RWPE1 (cell line): Measurements from ENCODE around the gene YES1.

Experiments
- CTCF ChIA-PET: fragments of 350-600 bp; sonication (Branson Sonifier 250); formaldehyde crosslinking; extraction: SDS; loops from one replicate; lab custom pipeline; 2021; lab: Yijun Ruan, JAX
- POLR2A ChIA-PET: fragments of 400-600 bp; formaldehyde crosslinking; extraction: SDS; loops from one replicate; lab custom pipeline; 2020; ENCODE audit warnings: antibody characterized with exemption; ENCODE audit not compliant: low non-redundant PET; lab: Yijun Ruan, JAX
- DNase-seq: peaks from one replicate; pipeline ENCODE4 v3.0.0; 2012; ENCODE audit warnings: low spot score
- H3K27ac ChIP-seq: fragments of 450-650 bp; 2 replicates; pipeline ENCODE4 v1.5.1; 2017
- TF ChIP-seq, protein P1 (sequence below): fragments of 450-650 bp; conservative IDR thresholded peaks from 2 replicates; pipeline ENCODE4 v1.5.1; 2017; ENCODE audit warnings: low read depth, mild to moderate bottlenecking

YES1 gene

DNA sequence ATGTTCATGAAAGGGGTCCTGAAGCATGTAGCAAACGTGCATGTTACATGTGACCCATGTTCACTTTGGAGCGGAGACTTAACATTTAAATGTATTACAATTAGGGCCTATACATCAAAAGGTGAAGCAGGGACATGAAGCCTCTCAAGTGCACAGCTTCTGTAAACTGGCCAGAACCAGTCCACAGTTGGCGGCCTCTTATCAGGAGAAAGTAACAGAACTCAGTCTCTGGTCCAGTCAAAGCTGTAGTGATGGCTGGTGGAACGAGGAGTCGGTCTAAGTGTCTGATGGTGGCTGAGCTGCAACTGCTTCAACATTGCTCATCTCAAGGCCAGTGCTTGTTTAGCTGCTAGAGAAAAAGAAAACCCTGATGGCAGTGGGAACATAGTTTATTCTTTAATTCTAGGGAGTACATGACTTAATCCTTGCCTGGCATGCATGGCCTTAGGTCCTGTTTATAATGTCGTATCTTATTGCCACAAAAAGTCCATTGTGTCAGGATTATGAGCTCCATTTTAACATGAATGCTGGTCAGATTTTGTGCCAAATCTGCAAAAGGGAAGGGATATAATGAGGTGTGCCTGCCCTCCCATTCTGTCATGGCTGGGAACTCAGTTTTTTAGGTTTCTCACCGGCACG lies 22.2 kb upstream of the YES1 start:
- POLR2A ChIA-PET, result interaction anchor here (0.6 kb wide), 1 partner anchor 195 kb away, joined by 5 read pairs; no protein-coding TSS in a partner anchor
- CTCF ChIA-PET, result no interaction called here
- no peak overlapping the region for H3K27ac ChIP-seq
- DNase-seq, result no peak
- TF ChIP-seq, protein P1, sequence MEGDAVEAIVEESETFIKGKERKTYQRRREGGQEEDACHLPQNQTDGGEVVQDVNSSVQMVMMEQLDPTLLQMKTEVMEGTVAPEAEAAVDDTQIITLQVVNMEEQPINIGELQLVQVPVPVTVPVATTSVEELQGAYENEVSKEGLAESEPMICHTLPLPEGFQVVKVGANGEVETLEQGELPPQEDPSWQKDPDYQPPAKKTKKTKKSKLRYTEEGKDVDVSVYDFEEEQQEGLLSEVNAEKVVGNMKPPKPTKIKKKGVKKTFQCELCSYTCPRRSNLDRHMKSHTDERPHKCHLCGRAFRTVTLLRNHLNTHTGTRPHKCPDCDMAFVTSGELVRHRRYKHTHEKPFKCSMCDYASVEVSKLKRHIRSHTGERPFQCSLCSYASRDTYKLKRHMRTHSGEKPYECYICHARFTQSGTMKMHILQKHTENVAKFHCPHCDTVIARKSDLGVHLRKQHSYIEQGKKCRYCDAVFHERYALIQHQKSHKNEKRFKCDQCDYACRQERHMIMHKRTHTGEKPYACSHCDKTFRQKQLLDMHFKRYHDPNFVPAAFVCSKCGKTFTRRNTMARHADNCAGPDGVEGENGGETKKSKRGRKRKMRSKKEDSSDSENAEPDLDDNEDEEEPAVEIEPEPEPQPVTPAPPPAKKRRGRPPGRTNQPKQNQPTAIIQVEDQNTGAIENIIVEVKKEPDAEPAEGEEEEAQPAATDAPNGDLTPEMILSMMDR, result no peak

DNA sequence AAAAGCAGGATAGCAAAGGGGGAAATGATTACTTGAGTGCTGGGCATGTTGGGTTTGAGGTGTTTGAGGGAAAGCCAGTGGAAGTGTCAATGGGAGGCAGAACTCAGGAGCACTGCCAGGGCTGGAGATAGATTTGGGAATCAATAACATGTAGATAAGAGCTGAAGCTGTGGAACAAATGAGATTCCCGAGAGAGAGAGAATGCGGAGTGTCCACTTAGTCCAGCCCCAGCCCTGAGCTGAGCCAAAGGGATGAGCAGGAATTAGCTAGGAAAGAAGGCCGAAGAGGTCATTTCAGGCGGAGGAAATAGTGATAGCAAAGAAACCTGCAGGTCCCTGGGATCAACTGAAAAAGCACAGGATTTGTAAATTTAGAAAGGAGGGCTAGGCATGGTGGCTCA lies 21.2 kb upstream of the YES1 start:
- POLR2A ChIA-PET, result no interaction called here
- CTCF ChIA-PET, result interaction anchor here (2.4 kb wide), 1 partner anchor 120 kb away, joined by 5 read pairs; no protein-coding TSS in a partner anchor
- TF ChIP-seq, protein P1, result no peak
- no peak for DNase-seq
- no peak overlapping the region for H3K27ac ChIP-seq

DNA sequence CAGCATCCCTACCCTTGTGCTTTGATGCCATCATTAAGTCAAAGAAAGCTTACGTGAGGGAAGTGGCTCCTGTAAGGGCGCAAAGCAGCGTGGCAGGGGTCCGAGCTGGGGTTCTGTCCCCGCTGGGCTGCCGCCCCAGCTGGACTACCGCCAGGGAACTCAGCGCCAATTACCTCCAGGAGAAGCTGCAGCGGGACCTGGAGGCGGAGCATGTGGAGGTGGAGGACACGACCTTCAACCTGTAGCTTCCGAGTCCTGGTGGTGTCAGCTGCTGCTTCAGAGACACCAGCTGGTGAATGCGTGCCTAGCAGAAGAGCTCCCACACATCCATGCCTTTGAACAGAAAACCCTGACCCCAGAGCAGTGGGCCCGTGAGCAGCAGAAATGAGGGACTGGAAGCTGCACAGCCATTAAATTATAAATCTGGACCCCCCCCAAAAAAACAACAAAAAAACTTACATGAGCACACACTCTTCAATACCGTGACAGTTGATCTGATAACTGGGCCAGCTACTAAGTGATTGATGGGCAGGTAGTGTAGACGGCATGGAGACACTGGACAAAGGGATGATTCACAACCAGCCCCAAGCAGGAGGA lies 20.1 kb upstream of the YES1 start:
- TF ChIP-seq, protein P1, result no peak
- H3K27ac ChIP-seq, result no peak overlapping the region
- ChIA-PET CTCF (interaction anchor here (0.5 to 3.3 kb wide), 8 partner anchors 30 to 1684 kb away, joined by 3 to 22 read pairs (median 4); no protein-coding TSS in a partner anchor), POLR2A (no interaction called here)
- DNase-seq, result no peak

DNA sequence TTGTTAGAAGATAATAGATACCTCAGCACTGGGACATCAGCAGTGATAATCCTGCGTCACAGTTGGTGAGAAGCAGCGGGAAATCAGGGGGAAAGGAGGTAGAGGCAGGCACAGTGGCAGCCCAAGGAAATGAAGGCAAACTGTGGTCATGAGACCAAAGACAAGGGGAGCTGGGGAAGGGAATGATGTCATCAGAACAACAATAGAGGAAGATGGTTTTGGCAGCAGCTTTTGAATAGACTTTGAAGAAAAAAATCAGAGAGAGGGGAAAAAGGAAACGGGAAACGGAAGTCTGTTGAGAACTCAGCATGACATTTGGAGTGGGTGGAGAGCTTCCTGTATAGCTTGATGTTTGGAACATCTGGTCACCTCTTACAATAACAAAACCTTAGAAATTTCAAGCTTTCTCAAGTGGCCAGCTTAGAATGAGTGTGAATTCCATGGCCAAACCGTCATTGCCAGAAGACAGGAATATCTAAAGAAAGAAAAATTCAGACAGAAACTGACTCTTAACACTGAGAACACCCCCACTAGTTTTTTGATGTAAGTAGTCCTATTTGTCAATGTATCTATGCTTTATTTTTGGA lies 18.4 kb upstream of the YES1 start:
- TF ChIP-seq, protein P1, result no peak
- H3K27ac ChIP-seq, result no peak overlapping the region
- DNase-seq, result no peak
- ChIA-PET POLR2A (no interaction called here), CTCF (interaction anchor here (0.6 to 3.3 kb wide), 25 partner anchors 9 to 647 kb away, joined by 3 to 22 read pairs (median 4); partner anchors contain the start of gene ENOSF1)

DNA sequence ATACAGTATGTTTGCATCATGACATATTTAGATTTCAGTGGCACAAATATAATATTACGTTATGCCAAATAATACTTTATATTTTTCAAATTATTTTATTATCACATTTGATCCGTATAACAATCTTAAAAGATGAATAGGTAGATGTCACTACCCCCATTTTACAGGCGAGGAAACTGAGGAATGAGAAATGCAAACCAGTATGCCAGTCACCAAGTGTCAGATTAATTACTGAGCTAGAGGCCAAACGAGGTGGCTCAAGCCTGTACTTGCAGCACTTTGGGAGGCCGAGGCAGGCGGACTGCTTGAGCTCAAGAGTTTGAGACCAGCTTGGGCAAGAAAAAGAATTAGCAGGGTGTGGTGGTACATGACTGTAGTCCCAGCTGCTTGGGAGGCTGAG lies 17.4 kb upstream of the YES1 start:
- no peak overlapping the region for H3K27ac ChIP-seq
- ChIA-PET CTCF (interaction anchor here (0.6 to 3.3 kb wide), 3 partner anchors 9 to 206 kb away, joined by 3 to 22 read pairs (median 3); no protein-coding TSS in a partner anchor), POLR2A (no interaction called here)
- TF ChIP-seq, protein P1, result no peak
- DNase-seq, result no peak

DNA sequence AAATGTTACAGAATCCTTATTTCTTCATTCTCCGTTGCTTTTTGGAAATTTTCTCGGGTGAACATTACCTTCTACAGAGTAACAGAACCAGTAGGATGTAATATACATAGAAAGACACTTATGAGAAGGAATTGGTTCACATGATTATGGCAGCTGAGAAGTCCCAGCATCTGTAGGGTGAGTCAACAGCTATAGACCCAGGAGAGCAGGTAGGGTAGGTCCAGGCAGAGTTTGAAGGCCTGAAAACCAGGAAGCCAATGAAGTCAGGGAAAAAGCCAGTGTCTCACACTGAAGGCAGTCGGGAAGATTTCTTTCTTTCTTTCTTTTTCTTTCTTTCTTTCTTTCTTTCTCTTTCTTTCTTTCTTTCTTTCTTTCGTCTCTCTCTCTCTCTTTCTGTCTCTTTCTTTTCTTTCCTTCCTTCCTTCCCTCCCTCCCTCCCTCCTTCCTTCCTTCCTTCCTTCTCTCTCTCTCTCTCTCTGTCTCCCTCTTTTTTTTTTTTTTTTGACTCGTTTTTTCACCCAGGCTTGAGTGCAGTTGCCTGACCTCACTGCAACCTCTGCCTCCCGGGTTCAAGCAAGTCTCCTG lies 15.1 kb upstream of the YES1 start:
- H3K27ac ChIP-seq, result no peak overlapping the region
- POLR2A ChIA-PET, result no interaction called here
- CTCF ChIA-PET, result no interaction called here
- TF ChIP-seq, protein P1, result no peak
- DNase-seq, result no peak
